SK-N-MC (cell line): ENCODE measurements around the gene KCNMA1.

Experiments
- FOXP2 ChIP-seq: optimal IDR thresholded peaks from 2 replicates; pipeline ENCODE3; 2011; ENCODE audit warnings: mild to moderate bottlenecking, moderate library complexity; ENCODE audit not compliant: insufficient read depth; ENCODE audit errors: extremely low read length, control extremely low read depth
- POLR2AphosphoS5 ChIP-seq: IDR thresholded peaks from 2 replicates; pipeline ENCODE4 v1.6.1; 2012; ENCODE audit warnings: mild to moderate bottlenecking, low read depth, low read length, borderline replicate concordance

- TF ChIP-seq POLR2AphosphoS5 (no peak), FOXP2 (no peak)
Observed at GRCh38 chr10:77101341-77101740, 536.3 kb downstream of the KCNMA1 start.
